ENCODE results near the gene SSMEM1.

The SSMEM1 gene

GRCh38 chr7:130256704-130257103 is 49.0 kb downstream of the SSMEM1 start:
- DNase-seq: no peak

GRCh38 chr7:130258494-130259078 is 50.9 kb downstream of the SSMEM1 start:
- no peak for DNase-seq

DNA sequence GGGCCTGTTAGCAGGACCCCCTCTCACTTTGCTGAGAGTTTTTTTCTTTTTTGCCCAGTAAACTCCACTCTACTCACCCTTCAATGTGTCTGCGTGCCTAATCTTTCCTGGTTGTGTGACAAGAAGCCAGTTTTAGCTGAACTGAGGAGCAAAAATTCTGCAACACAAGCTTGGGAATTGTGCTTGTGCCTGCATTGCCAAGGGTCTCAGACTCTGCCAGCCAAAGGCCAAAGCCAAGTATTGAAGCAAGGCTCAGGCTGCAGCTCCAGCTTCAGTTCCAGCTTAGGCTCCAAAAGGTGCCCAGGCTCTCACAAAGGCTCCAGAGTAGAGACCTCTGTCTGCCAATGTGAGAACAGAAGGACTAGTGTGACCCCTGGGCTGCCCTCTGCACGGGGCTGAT is 54.8 kb downstream of the SSMEM1 start:
- no peak for DNase-seq

DNA sequence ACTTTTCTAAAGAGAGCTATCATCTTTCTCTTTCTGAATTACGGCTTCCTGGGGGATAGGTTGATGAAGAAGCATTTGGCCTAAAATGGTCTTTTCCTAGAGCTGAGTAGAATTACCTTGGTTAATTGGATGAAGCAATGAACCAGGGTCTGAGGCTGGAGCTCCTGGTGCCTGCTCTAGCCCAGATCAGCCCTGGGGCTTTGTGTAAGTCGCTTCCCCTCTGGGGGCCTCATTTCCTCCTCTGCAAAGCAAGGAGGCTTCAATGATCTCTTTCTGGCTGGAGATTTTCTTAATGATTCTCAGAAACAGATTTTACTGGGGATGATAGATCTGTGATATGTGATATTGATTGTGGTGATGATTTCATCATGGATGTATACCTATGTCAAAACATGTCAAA is 55.5 kb downstream of the SSMEM1 start:
- DNase-seq: no peak
